Epidermal melanocyte (primary cell): Measurements from ENCODE around the gene ANTXR1.

Experiments used
- DNase-seq: peaks from one replicate; pipeline ENCODE4 v3.0.0; 2011; ENCODE audit warnings: low spot score; ENCODE audit not compliant: insufficient read length

ANTXR1 gene

DNA sequence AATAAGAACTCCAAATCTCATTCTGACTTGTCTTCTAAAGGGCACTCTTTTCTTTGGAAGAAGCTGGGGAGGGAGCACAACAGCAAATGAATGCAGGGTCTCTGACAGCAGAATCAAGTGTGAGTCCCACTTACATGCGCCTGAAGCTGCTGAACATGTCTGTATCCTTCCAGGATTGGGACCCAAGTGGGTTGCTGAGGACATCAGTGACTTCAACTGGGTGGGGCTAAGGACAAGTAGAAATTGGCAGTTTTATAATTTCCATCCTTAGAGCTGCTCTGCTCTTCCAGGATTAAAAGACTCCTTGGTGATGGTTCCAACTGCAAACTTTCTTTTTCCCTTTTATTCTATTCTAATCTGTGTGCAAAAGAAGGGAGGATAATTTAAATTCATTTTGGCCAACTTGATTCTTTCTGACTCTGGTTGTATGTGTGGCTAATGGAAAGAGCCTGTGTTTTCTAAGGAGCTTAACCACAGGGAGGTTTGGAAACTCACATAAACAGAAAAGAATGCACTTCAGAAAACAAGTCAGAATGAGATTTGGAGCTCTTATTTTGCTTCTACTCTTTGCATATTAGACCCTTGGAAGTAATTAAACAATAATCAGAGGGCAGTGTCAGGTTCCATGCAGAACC is 20.6 kb downstream of the ANTXR1 start:
- DNase-seq: no peak

DNA sequence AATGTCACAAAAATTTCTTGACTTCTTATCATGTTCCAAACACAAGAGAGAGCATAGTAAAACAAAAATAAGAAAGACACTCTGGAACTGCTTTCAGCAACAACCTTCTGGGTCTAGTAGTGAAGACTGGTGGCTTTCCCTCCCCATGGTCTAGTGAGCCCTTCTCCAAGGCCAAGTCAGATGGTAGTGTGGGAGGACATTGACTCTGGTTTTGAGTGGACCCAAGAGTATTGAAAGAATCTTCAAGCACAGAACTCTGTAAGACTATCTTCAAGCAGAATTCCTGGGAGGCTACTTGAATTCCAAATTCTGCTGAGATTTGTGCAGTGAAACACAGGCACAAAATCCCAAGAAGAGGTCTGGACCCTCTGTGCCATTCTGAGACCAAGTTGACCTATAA is 21.1 kb downstream of the ANTXR1 start:
- DNase-seq: no peak

DNA sequence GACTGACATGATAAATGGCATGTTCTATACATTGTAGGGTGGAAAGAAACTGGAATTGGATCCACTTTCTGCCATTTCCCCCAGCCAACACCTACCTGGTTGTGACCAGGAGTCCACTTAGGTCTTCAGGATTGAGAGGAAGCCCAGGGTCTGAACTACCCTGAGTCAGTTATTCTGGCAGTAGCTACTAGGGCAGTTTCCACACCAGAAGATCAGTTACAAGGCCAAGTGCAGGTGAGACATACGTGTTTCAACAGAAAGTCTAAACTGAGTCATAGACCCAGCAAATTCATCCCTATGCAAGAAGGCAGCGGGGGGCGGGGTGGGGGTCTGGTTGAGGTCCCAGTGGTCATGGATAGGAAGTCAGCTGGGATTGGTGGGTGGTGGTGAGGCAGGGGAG is 21.9 kb downstream of the ANTXR1 start:
- DNase-seq: no peak

DNA sequence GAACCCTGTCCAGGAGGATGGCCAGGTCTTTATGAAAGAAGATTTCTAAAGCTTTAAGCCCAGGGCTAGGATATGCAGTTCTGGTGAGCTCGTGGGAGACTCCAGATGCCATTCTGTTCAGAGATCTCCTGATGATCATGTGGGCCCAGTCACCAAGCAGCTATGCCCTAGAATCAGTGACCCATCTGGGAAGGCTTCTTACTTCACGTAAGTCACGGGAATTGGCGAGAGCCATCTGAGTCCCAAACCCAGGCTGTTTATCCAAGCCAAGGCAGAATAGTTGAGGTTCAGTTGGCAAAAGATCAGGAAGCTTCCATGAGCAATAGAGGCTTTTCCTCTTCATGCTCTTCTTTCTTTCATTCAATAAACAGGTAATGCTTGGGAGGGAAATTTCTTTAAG is 23.9 kb downstream of the ANTXR1 start:
- no peak for DNase-seq

- DNase-seq: no peak
These were observed 28.2 kb downstream of the ANTXR1 start for GRCh38 chr2:69041214-69041613.

GRCh38 chr2:69043736-69044400 is 30.9 kb downstream of the ANTXR1 start:
- no peak for DNase-seq

GRCh38 chr2:69046221-69046662 is 33.3 kb downstream of the ANTXR1 start:
- no peak for DNase-seq

GRCh38 chr2:69047625-69048145 is 34.7 kb downstream of the ANTXR1 start:
- no peak for DNase-seq

- no peak for DNase-seq
These were observed 37.8 kb downstream of the ANTXR1 start for GRCh38 chr2:69050802-69051201.

DNA sequence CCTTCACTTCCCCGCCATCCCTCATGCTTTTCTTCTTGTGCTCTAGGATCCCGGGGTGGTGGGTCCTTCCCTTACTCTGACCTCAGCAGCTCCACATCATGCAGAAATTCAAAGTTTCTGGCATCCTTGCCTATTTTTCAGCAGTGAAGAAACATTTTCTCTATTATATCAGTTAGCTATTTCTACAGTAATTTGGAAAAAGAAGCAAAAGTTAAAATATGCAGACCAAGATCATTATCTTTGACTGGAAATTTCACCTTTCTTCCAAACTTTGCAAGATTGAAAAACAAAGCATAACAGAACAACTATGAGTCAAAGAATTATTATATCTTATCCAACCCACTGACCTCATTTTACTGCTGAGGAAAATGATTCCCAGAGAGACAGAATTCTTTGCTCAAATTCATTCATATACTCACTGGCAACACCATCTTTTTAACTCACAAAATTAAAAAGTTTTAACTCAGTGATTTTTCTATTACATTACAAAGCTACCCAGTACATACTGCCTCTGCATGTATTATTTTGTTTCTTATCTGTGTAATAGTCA is 40.5 kb downstream of the ANTXR1 start:
- DNase-seq: no peak

- DNase-seq: no peak
These were observed 41.5 kb downstream of the ANTXR1 start for GRCh38 chr2:69054431-69054830.

- DNase-seq: no peak
These were observed 42.9 kb downstream of the ANTXR1 start for GRCh38 chr2:69055688-69056470.

DNA sequence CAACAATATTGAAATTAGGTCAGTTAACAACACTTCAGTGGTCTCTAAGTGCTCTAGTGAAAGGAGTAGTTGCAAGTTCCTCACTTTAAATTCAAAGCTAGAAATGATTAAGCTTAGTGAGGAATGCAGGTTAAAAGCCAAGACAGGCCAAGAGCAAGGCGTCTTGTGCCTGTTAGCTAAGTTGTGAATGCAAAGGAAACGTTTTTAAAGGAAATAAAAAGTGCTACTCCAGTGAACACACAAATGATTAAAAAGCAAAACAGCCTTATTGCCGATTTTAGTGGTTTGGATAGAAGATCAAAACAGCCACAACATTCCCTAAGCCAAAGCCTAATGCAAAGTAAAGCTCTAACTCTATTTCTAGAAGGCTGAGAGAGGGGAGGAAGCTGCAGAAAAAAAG is 44.7 kb downstream of the ANTXR1 start:
- DNase-seq: no peak

- DNase-seq: no peak
These were observed 46.8 kb downstream of the ANTXR1 start for GRCh38 chr2:69059731-69060290.

DNA sequence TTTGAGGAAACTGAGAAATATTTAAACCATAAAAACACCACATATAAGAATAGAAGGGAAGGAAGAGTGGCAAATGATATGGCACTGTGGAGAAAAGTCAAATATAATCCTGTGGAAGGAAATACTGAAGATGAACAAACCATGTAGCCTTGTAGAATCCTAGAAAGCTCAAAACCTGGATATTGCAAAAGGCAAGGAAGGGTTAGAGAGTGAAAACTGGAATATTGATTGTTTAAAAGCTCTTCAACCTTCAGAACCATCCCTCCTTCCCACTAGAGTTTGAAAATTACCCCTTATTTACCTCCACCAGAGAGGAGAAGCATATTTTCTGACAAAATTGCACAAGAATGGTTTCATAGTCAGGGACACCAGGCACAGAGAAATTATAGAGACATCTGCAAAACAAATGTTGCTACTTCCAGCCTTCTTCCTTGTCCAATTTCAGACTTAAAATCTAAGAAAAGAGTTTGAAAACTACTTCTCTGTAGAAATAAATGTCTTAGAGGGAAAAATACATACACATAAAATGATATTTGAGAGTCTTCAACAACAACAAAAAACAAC is 48.0 kb downstream of the ANTXR1 start:
- no peak for DNase-seq

- no peak for DNase-seq
These were observed 48.5 kb downstream of the ANTXR1 start for GRCh38 chr2:69061525-69061924.

- DNase-seq: no peak
These were observed 49.5 kb downstream of the ANTXR1 start for GRCh38 chr2:69062307-69062962.

- no peak for DNase-seq
These were observed 52.9 kb downstream of the ANTXR1 start for GRCh38 chr2:69065735-69066336.

GRCh38 chr2:69067026-69067630 is 54.1 kb downstream of the ANTXR1 start:
- no peak for DNase-seq

GRCh38 chr2:69067866-69068265 is 54.9 kb downstream of the ANTXR1 start:
- DNase-seq: no peak
